HG03575 (cell line): ENCODE measurements around the gene ULK4.
"Not testable (repeated sequence)": the region's sequence is repeated elsewhere in the genome, so short reads cannot be mapped to it uniquely, and the experiment has no call there.

Source experiments
- ATAC-seq: cut with Tn5 transposase; IDR thresholded peaks from one replicate; pipeline ENCODE4 v1.9.1; 2021; ENCODE audit not compliant: unreplicated experiment, insufficient number of reproducible peaks, low FRiP score; ENCODE audit errors: extremely low read depth

ULK4 gene

DNA sequence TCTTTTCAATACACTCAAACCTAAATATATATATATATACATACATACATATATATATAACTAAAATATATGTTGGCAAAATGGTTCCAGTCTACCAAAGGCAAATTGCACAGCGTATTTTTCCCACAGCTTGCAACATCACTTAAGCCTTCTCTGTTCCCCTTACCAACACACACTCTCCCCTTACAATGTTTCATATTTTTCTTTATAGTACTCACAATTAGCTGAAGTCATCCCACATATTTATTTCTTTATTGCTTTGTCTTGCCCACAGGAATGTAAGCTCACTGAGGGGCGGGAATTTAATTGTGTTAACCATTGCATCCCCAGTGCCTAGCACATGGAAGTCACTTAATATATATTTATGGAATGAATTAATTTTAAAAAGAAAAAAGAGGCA, 288.3 kb downstream of the ULK4 start:
- no peak for ATAC-seq

- ATAC-seq = no peak
Observed at GRCh38 chr3:41668379-41668778, 293.5 kb downstream of the ULK4 start.

GRCh38 chr3:41662288-41662687, 299.6 kb downstream of the ULK4 start:
- no peak for ATAC-seq

DNA sequence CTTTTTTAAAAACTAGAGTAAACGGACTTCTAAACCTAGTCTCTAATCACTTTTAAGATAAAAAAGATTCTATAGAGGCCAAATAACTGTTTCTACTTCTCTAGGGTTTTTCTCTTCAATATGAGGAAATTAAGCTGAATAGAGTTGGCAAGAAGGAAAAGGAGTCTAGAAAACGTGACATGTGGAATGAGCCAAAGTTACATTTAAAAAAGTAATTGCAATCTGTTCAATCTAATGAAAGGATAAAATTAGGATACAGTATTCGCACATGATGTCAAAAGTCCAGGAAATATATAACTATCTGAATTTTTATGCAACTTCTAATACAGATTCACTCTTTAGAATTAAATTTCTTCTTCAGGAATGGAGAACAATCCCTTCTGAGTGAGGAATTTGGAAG, 300.1 kb downstream of the ULK4 start:
- ATAC-seq = no peak

- ATAC-seq = no peak
Observed at GRCh38 chr3:41660510-41660909, 301.4 kb downstream of the ULK4 start.

DNA sequence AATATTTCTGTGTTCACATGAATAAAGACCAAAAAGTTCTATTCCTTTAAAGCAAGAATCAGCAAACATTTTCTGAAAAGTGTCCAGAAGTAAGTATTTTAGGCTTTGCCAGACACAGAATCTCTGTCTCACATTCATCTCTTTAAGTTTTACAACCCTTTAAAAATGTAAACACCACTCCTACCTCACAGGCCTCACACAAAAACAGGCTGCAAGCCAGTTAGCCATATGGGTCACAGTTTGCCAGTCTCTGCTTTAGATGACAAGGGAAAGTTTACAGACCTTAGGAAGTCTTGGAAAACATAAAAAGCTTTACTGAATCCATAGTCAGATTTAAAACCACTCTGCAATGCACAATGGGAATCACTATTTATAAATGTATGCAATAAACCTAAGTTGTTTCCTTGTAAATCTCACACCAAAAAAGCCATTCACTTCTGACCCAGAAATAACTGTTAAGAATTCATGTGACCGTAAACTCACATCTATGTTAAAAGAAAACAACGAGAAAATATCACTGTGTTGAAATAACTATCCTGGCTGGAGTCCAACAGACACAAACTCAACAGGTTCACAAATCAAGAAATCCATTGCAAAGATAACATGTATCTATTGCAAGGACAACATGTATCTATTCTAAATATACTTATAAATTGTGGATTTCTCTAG, 308.2 kb downstream of the ULK4 start:
- no peak for ATAC-seq

- no peak for ATAC-seq
Observed at GRCh38 chr3:41652931-41653330, 309.0 kb downstream of the ULK4 start.

DNA sequence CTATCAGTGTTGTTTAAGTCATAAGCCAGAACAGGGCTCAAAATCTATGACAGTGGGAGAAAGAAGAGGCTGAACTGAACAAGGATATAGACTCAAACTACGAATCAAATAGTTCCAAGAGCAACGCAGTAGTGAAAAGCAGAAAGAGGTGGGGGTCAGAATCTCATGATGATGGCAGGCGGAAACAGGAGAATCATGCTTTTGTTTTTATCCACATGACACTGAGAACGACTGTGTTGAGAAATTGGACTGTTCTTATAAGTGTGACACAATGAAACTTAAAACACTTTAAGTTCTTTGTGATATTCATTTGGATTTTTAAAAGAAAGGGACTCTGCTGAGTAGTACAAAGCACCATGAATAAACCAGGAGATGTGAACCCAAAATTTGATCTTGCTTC, 309.4 kb downstream of the ULK4 start:
- no peak for ATAC-seq

DNA sequence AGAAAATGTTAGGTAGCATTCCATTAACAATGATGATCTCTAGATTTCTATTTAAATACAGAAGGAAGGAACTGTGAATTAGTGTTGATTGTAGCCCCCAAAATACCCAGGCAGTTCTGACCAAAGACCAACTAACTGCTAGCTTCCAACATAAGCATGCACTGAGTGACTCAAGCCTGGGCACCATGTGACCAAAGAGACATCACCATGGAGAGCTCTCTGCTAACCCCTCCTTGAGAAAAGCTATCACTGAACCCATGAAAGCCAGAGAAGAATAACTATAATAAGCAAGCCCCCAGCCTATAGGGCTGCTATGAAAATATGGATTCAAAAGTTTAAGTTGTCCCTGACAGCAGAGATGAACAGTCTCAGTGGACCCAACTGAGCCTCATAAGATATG, 310.2 kb downstream of the ULK4 start:
- no peak for ATAC-seq

- no peak for ATAC-seq
Observed at GRCh38 chr3:41650406-41650805, 311.5 kb downstream of the ULK4 start.

GRCh38 chr3:41649129-41649739, 312.7 kb downstream of the ULK4 start:
- ATAC-seq = no peak

DNA sequence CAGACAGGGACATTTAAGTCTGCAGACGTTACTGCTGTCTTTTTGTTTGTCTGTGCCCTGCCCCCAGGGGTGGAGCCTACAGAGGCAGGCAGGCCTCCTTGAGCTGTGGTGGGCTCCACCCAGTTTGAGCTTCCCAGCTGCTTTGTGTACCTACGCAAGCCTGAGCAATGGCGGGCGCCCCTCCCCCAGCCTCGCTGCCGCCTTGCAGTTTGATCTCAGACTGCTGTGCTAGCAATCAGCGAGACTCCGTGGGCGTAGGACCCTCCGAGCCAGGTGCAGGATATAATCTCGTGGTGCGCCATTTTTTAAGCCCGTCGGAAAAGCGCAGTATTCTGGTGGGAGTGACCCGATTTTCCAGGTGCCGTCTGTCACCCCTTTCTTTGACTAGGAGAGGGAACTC, 314.2 kb downstream of the ULK4 start:
- ATAC-seq = not testable (repeated sequence)

DNA sequence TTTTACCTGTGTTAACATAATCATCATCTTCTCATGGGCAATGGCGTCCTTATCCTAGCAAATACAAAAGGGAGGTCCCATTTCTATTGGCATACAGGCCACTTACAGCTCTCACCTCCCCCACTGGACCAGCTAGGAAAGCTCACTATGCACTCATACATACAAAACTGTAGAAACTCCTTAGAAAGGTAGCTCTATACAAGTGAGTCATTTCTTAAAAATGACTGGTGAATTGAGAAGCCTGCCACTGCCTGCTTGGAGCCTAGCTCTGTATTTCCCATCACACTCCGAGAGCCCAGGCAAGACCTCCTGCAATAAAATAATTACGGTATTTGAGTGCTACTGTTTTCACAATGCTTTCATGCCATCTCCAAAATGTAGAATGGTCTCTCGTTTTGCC, 321.8 kb downstream of the ULK4 start:
- ATAC-seq = no peak

- no peak for ATAC-seq
Observed at GRCh38 chr3:41638381-41638780, 323.5 kb downstream of the ULK4 start.

GRCh38 chr3:41632700-41633099, 329.2 kb downstream of the ULK4 start:
- no peak for ATAC-seq

GRCh38 chr3:41630708-41631107, 331.2 kb downstream of the ULK4 start:
- ATAC-seq = no peak

- ATAC-seq = no peak
Observed at GRCh38 chr3:41629986-41630385, 331.9 kb downstream of the ULK4 start.

GRCh38 chr3:41629072-41629471, 332.8 kb downstream of the ULK4 start:
- no peak for ATAC-seq

DNA sequence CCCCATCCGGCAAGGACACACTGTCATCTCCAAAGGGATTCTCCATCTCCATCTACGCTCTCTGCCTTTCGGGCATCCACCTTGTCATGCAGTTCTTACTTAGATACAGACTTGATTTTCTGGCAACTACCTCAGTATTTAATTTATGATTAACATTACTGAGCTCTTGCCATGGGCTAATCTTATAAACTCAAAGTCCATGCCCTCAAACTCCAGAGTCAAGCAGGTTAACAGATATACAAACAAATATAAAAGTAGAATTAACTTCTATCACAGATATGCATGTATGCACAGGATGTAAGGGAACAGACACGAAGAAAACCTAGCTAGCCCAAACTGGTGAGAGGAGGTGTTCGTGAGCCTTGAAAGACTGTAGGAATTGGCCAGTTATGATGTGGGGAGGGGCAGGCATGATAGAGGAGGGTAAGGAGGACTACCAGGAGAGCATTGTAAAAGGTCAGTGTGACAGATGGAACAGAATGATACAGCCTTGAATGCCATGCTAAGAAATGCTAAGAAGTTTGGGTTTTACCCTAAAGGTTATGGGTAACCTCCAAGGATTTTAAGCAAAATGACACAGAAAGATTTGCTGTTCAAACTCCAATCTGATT, 334.3 kb downstream of the ULK4 start:
- ATAC-seq = no peak

- no peak for ATAC-seq
Observed at GRCh38 chr3:41612853-41613252, 349.1 kb downstream of the ULK4 start.

DNA sequence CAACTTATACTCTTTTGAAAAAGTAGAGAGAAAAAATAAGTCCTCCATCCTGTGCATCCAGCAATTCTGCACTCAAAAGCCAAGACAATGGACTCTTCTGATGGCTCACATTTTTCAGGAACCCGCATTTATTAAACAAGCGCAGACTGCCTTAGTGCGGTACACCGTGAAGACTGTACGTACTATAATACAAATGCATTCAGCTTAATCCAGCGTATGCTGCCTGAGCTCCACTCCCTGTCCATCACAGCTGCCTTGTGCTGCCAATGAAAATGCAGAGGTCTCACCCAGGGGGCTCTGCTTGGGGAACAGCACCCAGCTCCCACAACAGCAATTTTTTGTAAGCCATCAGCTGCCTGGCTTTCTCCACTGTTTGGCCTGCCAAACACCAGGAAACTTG, 350.9 kb downstream of the ULK4 start:
- no peak for ATAC-seq
